ENCODE measurements around the gene GPC6.

Gene GPC6

GRCh38 chr13:93948162-93948922 lies 721.7 kb downstream of the GPC6 start:
- no peak for DNase-seq

GRCh38 chr13:93951108-93951507 lies 724.5 kb downstream of the GPC6 start:
- no peak for DNase-seq

- DNase-seq, result no peak
Measured at GRCh38 chr13:93951951-93952350, 725.3 kb downstream of the GPC6 start.

GRCh38 chr13:93953841-93954240 lies 727.2 kb downstream of the GPC6 start:
- no peak for DNase-seq

DNA sequence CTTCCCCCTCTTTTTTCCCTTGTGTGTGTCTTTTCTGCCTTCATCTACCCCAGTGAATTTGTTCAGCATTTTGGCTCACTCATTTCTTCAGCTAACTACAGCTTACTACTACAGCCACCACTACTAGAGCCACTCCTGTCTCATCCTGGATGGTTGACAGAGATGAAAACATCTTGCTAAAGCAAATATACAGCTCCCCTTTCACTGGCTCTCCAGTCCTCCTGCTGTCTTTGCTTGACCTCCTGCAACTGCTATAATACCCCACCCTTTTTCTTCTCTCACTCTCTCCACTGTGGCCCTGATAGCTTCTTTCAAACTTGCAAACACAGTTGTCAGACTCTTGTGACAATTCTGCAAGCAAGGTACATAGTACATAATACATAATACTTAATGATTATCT lies 729.3 kb downstream of the GPC6 start:
- no peak for DNase-seq

DNA sequence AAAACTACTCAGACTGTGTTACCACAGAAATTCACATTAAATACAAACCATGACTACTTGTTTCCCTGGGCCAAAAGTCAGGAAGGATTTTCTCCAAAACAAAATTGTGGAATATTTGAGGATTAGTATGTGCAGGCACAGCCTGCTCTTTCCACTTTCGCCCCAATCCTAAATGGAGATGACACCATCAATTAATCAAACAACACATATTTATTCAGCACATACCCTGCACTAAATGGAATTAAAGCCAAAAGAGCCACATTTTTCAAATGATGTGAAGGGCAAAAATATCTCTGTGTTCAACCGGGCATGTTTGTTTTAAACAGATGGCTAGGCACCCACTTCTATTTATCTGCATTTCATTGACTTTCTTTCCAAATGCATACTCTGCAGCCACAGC lies 729.8 kb downstream of the GPC6 start:
- DNase-seq, result no peak

- DNase-seq, result no peak
Measured at GRCh38 chr13:93957371-93957770, 730.8 kb downstream of the GPC6 start.

DNA sequence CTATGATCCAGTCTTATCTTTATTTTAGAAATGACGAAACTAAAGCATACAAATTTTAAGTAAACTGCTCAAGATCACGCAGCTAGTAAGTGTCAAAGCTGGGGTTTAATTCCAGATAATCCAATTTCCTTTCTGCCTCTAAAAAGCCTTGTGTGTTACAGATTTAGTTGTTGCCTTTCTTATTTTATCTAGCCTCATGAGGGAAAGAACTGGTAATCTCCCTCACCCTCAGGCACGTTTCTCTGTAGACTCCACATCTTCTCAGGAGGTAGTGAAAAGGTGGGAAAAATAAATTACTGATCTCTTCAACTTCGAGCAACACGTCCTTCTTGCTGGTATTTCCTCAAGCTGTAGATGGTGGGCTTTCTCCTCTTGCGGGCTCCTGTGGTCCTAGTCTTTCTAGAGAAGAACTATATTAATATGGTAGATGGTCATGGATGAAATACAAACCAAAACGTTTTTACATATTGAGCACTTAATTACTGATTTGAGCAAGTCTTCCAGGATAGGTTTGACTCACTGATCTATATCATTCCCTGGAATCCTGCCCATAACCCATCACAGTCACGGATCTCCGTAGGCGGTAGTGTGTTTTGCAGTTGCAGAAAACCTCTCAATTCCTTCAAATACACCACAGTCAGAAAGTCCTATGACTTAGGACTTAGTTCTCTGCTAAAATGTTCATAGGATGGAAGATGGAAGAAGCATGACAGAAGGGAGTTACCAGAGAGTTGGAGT lies 733.4 kb downstream of the GPC6 start:
- no peak for DNase-seq

- no peak for DNase-seq
Measured at GRCh38 chr13:93963266-93964145, 736.9 kb downstream of the GPC6 start.

DNA sequence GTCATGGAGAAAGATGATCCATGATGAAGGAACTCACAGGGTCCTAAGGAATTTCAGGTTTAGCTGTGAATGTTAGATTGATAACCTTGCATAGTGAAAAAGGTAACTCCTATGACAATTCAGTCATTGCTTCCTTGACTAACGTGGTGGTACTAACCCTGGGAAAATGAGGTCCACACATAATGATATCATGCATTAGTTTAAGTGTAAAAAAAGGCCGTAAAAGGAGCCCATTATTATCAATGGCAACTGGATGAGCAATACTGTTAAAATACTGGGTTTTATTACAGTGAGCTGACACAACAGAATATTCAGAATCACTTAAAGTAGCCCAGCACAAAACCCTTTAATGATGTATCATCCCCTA lies 737.5 kb downstream of the GPC6 start:
- DNase-seq, result no peak

GRCh38 chr13:93965587-93965986 lies 739.0 kb downstream of the GPC6 start:
- no peak for DNase-seq

DNA sequence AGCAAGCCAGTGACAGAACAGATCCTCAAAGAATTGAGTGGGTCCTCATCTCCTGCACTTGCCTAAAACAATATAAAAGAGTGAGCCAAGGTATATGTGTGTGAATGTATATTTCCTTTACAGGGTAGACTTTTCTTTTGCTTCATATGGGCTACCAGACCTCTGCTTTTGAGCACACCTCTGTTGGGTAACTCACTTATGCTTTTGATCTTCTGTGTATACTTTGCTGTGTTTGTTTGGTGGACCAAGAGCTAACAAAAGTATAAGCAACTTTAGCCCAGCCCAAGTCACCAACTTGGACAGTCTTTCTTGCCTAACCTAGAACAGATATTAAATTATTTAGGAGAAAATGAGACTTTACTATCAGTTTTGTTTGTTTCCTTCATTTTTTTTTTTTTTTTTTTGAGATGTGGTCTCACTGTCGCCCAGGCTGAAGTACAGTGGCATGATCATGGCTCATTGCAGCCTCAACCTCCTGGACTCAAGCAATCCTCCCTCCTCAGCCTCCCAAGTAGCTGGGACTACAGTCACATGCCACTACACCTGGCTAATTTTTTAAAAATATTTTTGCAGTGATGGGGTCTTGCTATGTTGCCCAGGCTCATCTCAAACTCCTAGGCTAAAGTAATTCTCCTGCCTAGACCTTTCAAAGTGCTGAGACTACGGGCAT lies 739.8 kb downstream of the GPC6 start:
- DNase-seq, result no peak

- DNase-seq, result no peak
Measured at GRCh38 chr13:93967286-93967685, 740.7 kb downstream of the GPC6 start.

GRCh38 chr13:93975242-93975641 lies 748.6 kb downstream of the GPC6 start:
- DNase-seq, result no peak

GRCh38 chr13:93976528-93976927 lies 749.9 kb downstream of the GPC6 start:
- no peak for DNase-seq

GRCh38 chr13:93977986-93978385 lies 751.4 kb downstream of the GPC6 start:
- no peak for DNase-seq

- no peak for DNase-seq
Measured at GRCh38 chr13:93981426-93981977, 754.9 kb downstream of the GPC6 start.

- no peak for DNase-seq
Measured at GRCh38 chr13:93982179-93982918, 755.7 kb downstream of the GPC6 start.

DNA sequence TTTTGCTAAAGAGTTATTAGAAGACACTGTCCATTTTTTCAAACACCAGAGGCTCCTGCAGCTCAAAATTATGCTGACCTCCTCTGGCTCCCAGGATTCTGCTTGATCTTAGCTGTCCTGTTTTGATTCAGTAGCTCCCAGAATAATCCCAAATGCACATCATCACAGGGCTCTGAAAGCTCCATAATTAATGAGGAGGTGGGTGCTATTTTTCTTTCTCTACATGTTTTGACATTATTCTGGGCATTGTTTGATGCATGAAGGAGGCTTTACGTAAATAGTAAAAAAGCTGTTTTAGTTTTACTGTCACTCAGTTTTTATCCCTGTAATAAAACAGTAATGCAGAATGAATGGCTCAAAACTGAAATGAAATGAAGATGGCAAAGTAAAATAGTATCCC lies 757.4 kb downstream of the GPC6 start:
- no peak for DNase-seq

DNA sequence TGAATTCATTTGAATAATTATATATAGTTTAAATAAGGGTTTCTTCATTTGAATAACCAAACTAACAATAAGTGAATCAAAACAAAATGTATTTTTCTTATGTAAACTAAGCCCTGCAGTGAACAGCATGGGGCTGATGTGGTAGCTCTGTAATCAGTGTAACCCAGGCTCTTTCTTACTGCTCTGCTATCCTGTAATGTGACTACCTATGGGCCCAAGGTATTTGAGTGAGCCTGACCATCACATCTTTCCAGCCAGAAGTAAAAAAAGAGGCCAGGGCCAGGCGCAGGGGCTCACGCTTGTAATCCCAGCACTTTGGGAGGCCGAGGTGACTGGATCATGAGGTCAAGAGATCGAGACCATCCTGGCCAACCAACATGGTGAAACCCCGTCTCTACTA lies 758.3 kb downstream of the GPC6 start:
- no peak for DNase-seq

- DNase-seq, result no peak
Measured at GRCh38 chr13:93987458-93987857, 760.9 kb downstream of the GPC6 start.

DNA sequence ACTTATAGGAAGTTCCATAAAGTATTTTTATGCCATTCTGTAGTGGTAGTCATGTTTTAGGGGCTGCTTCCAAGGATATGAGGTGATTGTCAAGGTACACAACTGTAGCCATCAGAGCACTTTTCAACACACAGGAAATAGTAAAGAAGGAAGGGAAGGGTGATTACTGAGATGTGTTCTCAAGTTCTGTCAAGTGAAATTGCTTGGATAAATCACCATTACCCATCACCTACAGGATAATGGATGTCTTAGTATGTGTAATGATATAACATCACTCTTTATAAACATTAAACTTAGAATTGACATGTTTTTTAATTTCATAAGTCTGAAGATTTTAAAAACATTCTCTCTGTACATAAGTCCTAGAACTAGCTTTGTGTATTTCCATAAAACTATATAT lies 765.0 kb downstream of the GPC6 start:
- DNase-seq, result no peak
